NCI-H345 treated with DMSO at 0.1 percent for 48 hours (cell line): ENCODE data around the gene ITGAE.

ENCODE experiments used
- DNase-seq: peaks from one replicate; lab custom pipeline; 2025; ENCODE audit not compliant: unreplicated experiment; lab: John Stamatoyannopoulos, UW

The ITGAE gene

GRCh38 chr17:3678095-3678820 is 122.7 kb downstream of the ITGAE start:
- no peak for DNase-seq

- no peak for DNase-seq
Observed at GRCh38 chr17:3675886-3676285, 125.1 kb downstream of the ITGAE start.

- DNase-seq, result no peak
Observed at GRCh38 chr17:3672571-3672970, 128.4 kb downstream of the ITGAE start.

- DNase-seq, result no peak
Observed at GRCh38 chr17:3669548-3669947, 131.4 kb downstream of the ITGAE start.

GRCh38 chr17:3669085-3669347 is 132.0 kb downstream of the ITGAE start:
- DNase-seq, result no peak

GRCh38 chr17:3668279-3669084 is 132.5 kb downstream of the ITGAE start, which contains the start of the genes EMC6 and TAX1BP3:
Gene EMC6, plus strand, starts transcription at chr17:3668812. Its CDS starts 335 bp downstream, at chr17:3669147.
Gene TAX1BP3, minus strand, starts transcription at chr17:3668578. Its CDS starts 52 bp downstream, at chr17:3668526.
- DNase-seq, result peak; percentile 84

- DNase-seq, result no peak
Observed at GRCh38 chr17:3667366-3668278, 133.4 kb downstream of the ITGAE start.

GRCh38 chr17:3666516-3666915 is 134.5 kb downstream of the ITGAE start:
- DNase-seq, result no peak

GRCh38 chr17:3665834-3666233 is 135.2 kb downstream of the ITGAE start:
- DNase-seq, result no peak
